ENCODE results near the gene SUN5. TPM values are rescaled to one million over a fixed set of nuclear protein-coding genes. Genes with fewer than 3 reads are reported as not detected.

Gene SUN5
- total and polyA plus RNA-seq, 2 donors (not counting 3 experiments of a cell fraction or from before 2014, with no cell fraction given): not detected

- H2AFZ ChIP-seq (ENCODE audit: low read depth, low read length): no peak overlapping the region
- BruUV-seq (replicated peaks): no TSS peak
- H3K79me2 ChIP-seq (ENCODE audit: control insufficient read depth, insufficient read depth, low read length): no peaks in the 10 kb centered on the region
- POLR2A ChIA-PET: no interaction called here
- no peaks in the 10 kb centered on the region for H3K9me3 ChIP-seq (replicated peaks; ENCODE audit: control insufficient read depth, insufficient read depth, low read length)
- no peak overlapping the region for H3K27ac ChIP-seq (ENCODE audit: insufficient read depth, low read depth, low read length)
- TF ChIP-seq MYC (IDR thresholded peaks at IDR 0.05; ENCODE audit: low read depth, low read length) (no peak), POLR2A (IDR thresholded peaks at IDR 0.05; ENCODE audit: low read depth, low read length) (no peak), JUN (IDR thresholded peaks at IDR 0.05; ENCODE audit: borderline replicate concordance, insufficient read depth, insufficient read length, low read depth) (no peak), CTCF (IDR thresholded peaks at IDR 0.05; ENCODE audit: extremely low read depth in 1 of 2, insufficient read depth in 1 of 2, low read depth in 1 of 2, low read length in 2 of 2) (no peak), GATA2 (IDR thresholded peaks at IDR 0.05; ENCODE audit: insufficient read depth, insufficient read length, low read depth, low read length) (no peak), EZH2 (IDR thresholded peaks at IDR 0.05; ENCODE audit: borderline replicate concordance, low read depth, low read length, severe bottlenecking) (no peak), MAX (IDR thresholded peaks at IDR 0.05; ENCODE audit: insufficient read depth, insufficient read length) (no peak), FOS (IDR thresholded peaks at IDR 0.05; ENCODE audit: borderline replicate concordance, insufficient read depth, low read length) (no peak), POLR2AphosphoS5 (IDR thresholded peaks at IDR 0.05; ENCODE audit: insufficient read depth, low read depth, low read length) (no peak)
- no peaks in the 10 kb centered on the region for H3K9me1 ChIP-seq (replicated peaks; ENCODE audit: control insufficient read depth, extremely low read depth, insufficient read depth, low read length)
- dilution Hi-C loops (cut with MboI; ENCODE audit: extremely low pct_ligation_motif_present, low sequenced_read_pairs) (no loop called here), intact Hi-C loops (cut with micrococcal nuclease) (no loop called here)
- no peak for FAIRE-seq
- no peaks in the 10 kb centered on the region for H3K27me3 ChIP-seq (ENCODE audit: control insufficient read depth in 2 of 2, insufficient read depth in 2 of 2, low read length in 2 of 2)
- H4K20me1 ChIP-seq (replicated peaks; ENCODE audit: control insufficient read depth, extremely low read depth, insufficient read depth, low read length): no peaks in the 10 kb centered on the region
- no peak overlapping the region for H3K4me3 ChIP-seq (replicated peaks in 1 of 3; ENCODE audit: insufficient read depth in 1 of 3, low read depth in 1 of 3, low read length in 3 of 3)
- DNase-seq (ENCODE audit: low read depth, low spot score): no peak
- H3K4me1 ChIP-seq (ENCODE audit: control insufficient read depth, extremely low read depth, insufficient read depth, low read length): no peaks in the 10 kb centered on the region
- CTCF ChIA-PET: interaction anchor here (1.6 kb wide), 1 partner anchor 9 kb away, joined by 3 read pairs; no protein-coding TSS in a partner anchor
- H3K36me3 ChIP-seq (ENCODE audit: control insufficient read depth in 2 of 2, extremely low read depth in 1 of 2, insufficient read depth in 2 of 2, low read length in 2 of 2): no peaks in the 10 kb centered on the region
- H3K4me2 ChIP-seq (ENCODE audit: insufficient read depth, low read length): no peak overlapping the region
- no peak overlapping the region for H3K9ac ChIP-seq (replicated peaks; ENCODE audit: extremely low read depth, insufficient read depth, low read length)
Measured at GRCh38 chr20:33042983-33043730, 38.9 kb upstream of the SUN5 start.
